GM12878 (cell line): ENCODE measurements around the gene ASAP2. TPM values are rescaled to one million over a fixed set of nuclear protein-coding genes. Genes with fewer than 3 reads are reported as not detected.

Source experiments
- CUX1 ChIP-seq: IDR thresholded peaks from 2 replicates; pipeline ENCODE4 v1.6.1; 2012; ENCODE audit warnings: improper control_type of control experiment, low read depth, low read length; ENCODE audit not compliant: insufficient replicate concordance
- E2F4 ChIP-seq: IDR thresholded peaks from 2 replicates; pipeline ENCODE4 v1.6.1; 2012; ENCODE audit warnings: low read depth, low read length, improper control_type of control experiment
- HCFC1 ChIP-seq: fragments of 150-350 bp; IDR thresholded peaks from 2 replicates; pipeline ENCODE4 v1.6.1; 2014; ENCODE audit warnings: low read length
- MEF2A ChIP-seq: IDR thresholded peaks from 2 replicates; pipeline ENCODE4 v1.6.1; 2011; ENCODE audit warnings: low read depth, mild to moderate bottlenecking, low read length, moderate library complexity; ENCODE audit not compliant: insufficient read depth
- RELA ChIP-seq: fragments of 450-650 bp; IDR thresholded peaks from 2 replicates; pipeline ENCODE4 v1.8.0; 2014; ENCODE audit warnings: borderline replicate concordance; ENCODE audit not compliant: partially characterized antibody
- RUNX3 ChIP-seq: IDR thresholded peaks from 2 replicates; pipeline ENCODE4 v1.6.1; 2012; ENCODE audit warnings: low read length, inconsistent platforms
- polyA plus RNA-seq, 11 experiments: library from polyadenylated mRNA; depleted of rRNA in 4 of 11; unstranded in 6 of 11; stranded (reverse) in 5 of 11; fragments of >200 nt; fragmentation: Nextera tagmentation in 4 of 11; fragmentation: Illumina TruSeq in 1 of 11; extraction: Ambion mirVana in 4 of 11; extraction: Trizol in 1 of 11; gene quantifications; 1 replicate in 1 of 11; 2 replicates in 10 of 11; pipeline versions ENCODE4 v1.2.1 to v1.2.3, GENCODE V29; 2011 to 2016; ENCODE audit warnings: inconsistent platforms in 2 of 11, missing spikeins in 2 of 11, low read depth in 1 of 11
- total RNA-seq, 4 experiments: library from RNA; depleted of rRNA in 3 of 4; stranded (reverse); fragments of >200 nt in 3 of 4; fragmentation: Illumina TruSeq in 1 of 4; extraction: Trizol in 1 of 4; gene quantifications; 2 replicates each; pipeline versions ENCODE4 v1.2.1 to v1.2.3, GENCODE V29; 2013 to 2021

ASAP2 gene
- total and polyA plus RNA-seq, 10 of the 15 experiments (the other 5 are each of a cell fraction or from before 2014, with no cell fraction given), result 0.05 to 0.27 (median 0.07) TPM; not detected in 4

GRCh38 chr2:9331704-9332103 is 125.1 kb downstream of the ASAP2 start (continued):
- TF ChIP-seq MEF2A (no peak), E2F4 (no peak), CUX1 (no peak), RUNX3 (no peak), RELA (no peak), HCFC1 (no peak)
